H9 (cell line): Measurements from ENCODE around the gene MYO18B. TPM values are rescaled to one million over a fixed set of nuclear protein-coding genes. Genes with fewer than 3 reads are reported as not detected.

Experiments used
- DNase-seq: peaks from one replicate; pipeline ENCODE4 v3.0.0-alpha.2; 2017
- H2AFZ ChIP-seq: one replicate; pipeline ENCODE4 v1.6.1; 2013; ENCODE audit warnings: mild to moderate bottlenecking, low read length, control low read depth, moderate library complexity
- H2AK5ac ChIP-seq: 2 replicates; pipeline ENCODE4 v1.6.1; 2013; ENCODE audit warnings: low read length, control low read depth, mixed read lengths; ENCODE audit not compliant: insufficient read length
- H2BK120ac ChIP-seq: one replicate; pipeline ENCODE4 v1.6.1; 2013; ENCODE audit warnings: low read depth, mild to moderate bottlenecking, low read length, control low read depth, inconsistent platforms; ENCODE audit not compliant: poor library complexity, severe bottlenecking
- H2BK12ac ChIP-seq: 2 replicates; pipeline ENCODE4 v1.6.1; 2013; ENCODE audit warnings: low read length, control low read depth, mixed read lengths, low read depth; ENCODE audit not compliant: insufficient read length
- H2BK15ac ChIP-seq: 2 replicates; pipeline ENCODE4 v1.6.1; 2013; ENCODE audit warnings: low read depth, low read length, control low read depth
- H2BK20ac ChIP-seq: one replicate; pipeline ENCODE4 v1.6.1; 2013; ENCODE audit warnings: low read depth, mild to moderate bottlenecking, low read length, control low read depth, inconsistent platforms; ENCODE audit not compliant: poor library complexity, severe bottlenecking
- H2BK5ac ChIP-seq: 2 replicates; pipeline ENCODE4 v1.6.1; 2013; ENCODE audit warnings: low read length, control low read depth, mixed read lengths; ENCODE audit not compliant: insufficient read length
- H3K14ac ChIP-seq: 2 replicates; pipeline ENCODE4 v1.6.1; 2013; ENCODE audit warnings: low read length, control low read depth; ENCODE audit not compliant: insufficient read depth
- H3K18ac ChIP-seq: 2 replicates; pipeline ENCODE4 v1.6.1; 2013; ENCODE audit warnings: low read depth, mild to moderate bottlenecking, mixed read lengths, low read length, control low read depth; ENCODE audit not compliant: insufficient read length
- H3K23ac ChIP-seq: 2 replicates; pipeline ENCODE4 v1.6.1; 2013; ENCODE audit warnings: low read length, control low read depth, mixed read lengths, low read depth; ENCODE audit not compliant: insufficient read length
- H3K23me2 ChIP-seq: 2 replicates; pipeline ENCODE4 v1.6.1; 2013; ENCODE audit warnings: low read depth, mild to moderate bottlenecking, mixed read lengths, low read length, control low read depth; ENCODE audit not compliant: insufficient read length, poor library complexity, severe bottlenecking
- H3K27ac ChIP-seq: 2 replicates; pipeline ENCODE4 v1.5.1; 2013; ENCODE audit warnings: low read length, control low read depth, mixed read lengths, low read depth; ENCODE audit not compliant: insufficient read length
- H3K27me3 ChIP-seq: 2 replicates; pipeline ENCODE4 v1.6.1; 2013; ENCODE audit warnings: low read length, control low read depth, inconsistent platforms; ENCODE audit not compliant: insufficient read depth
- H3K4ac ChIP-seq: 2 replicates; pipeline ENCODE4 v1.6.1; 2013; ENCODE audit warnings: low read depth, mild to moderate bottlenecking, control low read depth, inconsistent platforms, low read length, moderate library complexity
- H3K4me1 ChIP-seq: 2 replicates; pipeline ENCODE4 v1.6.1; 2013; ENCODE audit warnings: low read length, control low read depth, inconsistent platforms; ENCODE audit not compliant: insufficient read depth
- H3K4me2 ChIP-seq: 2 replicates; pipeline ENCODE4 v1.6.1; 2013; ENCODE audit warnings: low read length, control low read depth, mixed read lengths; ENCODE audit not compliant: insufficient read length, insufficient read depth
- H3K56ac ChIP-seq: 2 replicates; pipeline ENCODE4 v1.6.1; 2013; ENCODE audit warnings: low read depth, mild to moderate bottlenecking, mixed read lengths, low read length, control low read depth; ENCODE audit not compliant: insufficient read length
- H3K79me1 ChIP-seq: 2 replicates; pipeline ENCODE4 v1.6.1; 2013; ENCODE audit warnings: low read depth, mild to moderate bottlenecking, moderate library complexity, low read length, control low read depth, inconsistent platforms; ENCODE audit not compliant: insufficient read depth, poor library complexity, severe bottlenecking
- H3K79me2 ChIP-seq: 2 replicates; pipeline ENCODE4 v1.6.1; 2013; ENCODE audit warnings: low read length, control low read depth, inconsistent platforms; ENCODE audit not compliant: insufficient read depth
- H3K9ac ChIP-seq: 2 replicates; pipeline ENCODE4 v1.6.1; 2013; ENCODE audit warnings: low read length, control low read depth, mixed read lengths; ENCODE audit not compliant: insufficient read length; ENCODE audit errors: extremely low read depth
- H3K9me3 ChIP-seq: one replicate; pipeline ENCODE4 v1.6.1; 2013; ENCODE audit warnings: low read depth, low read length, inconsistent platforms; ENCODE audit not compliant: control insufficient read depth
- H3T11ph ChIP-seq: one replicate; pipeline ENCODE4 v1.6.1; 2013; ENCODE audit warnings: mild to moderate bottlenecking, low read length, control low read depth, inconsistent platforms
- H4K20me1 ChIP-seq: one replicate; pipeline ENCODE4 v1.6.1; 2013; ENCODE audit not compliant: control insufficient read depth, insufficient read length, insufficient read depth
- H4K5ac ChIP-seq: 2 replicates; pipeline ENCODE4 v1.6.1; 2013; ENCODE audit warnings: low read depth, mild to moderate bottlenecking, mixed read lengths, low read length, control low read depth; ENCODE audit not compliant: insufficient read length
- H4K8ac ChIP-seq: replicated peaks from 2 replicates; pipeline ENCODE4 v1.6.1; 2013; ENCODE audit warnings: low read length, control low read depth, mixed read lengths, low read depth; ENCODE audit not compliant: insufficient read length
- H4K91ac ChIP-seq: 2 replicates; pipeline ENCODE4 v1.6.1; 2013; ENCODE audit warnings: low read depth, mild to moderate bottlenecking, moderate library complexity, mixed read lengths, low read length, control low read depth; ENCODE audit not compliant: insufficient read length
- H3K27ac Mint-ChIP-seq, 3 experiments: 2 replicates in 2 of 3; 3 replicates in 1 of 3; pipeline ENCODE4 v1.8.0; 2020 to 2021; ENCODE audit warnings: mixed read lengths in 3 of 3, mild to moderate bottlenecking in 1 of 3, moderate library complexity in 1 of 3
- H3K27me3 Mint-ChIP-seq: 2 replicates; pipeline ENCODE4 v1.8.0; 2021; ENCODE audit warnings: low read depth, mild to moderate bottlenecking, moderate library complexity, mixed read lengths
- H3K36me3 Mint-ChIP-seq, 3 experiments: 2 replicates in 2 of 3; 3 replicates in 1 of 3; pipeline ENCODE4 v1.8.0; 2020 to 2021; ENCODE audit warnings: low read depth in 3 of 3, mixed read lengths in 3 of 3; ENCODE audit not compliant: insufficient read depth in 1 of 3
- H3K4me1 Mint-ChIP-seq, 2 experiments: 2 replicates each; pipeline ENCODE4 v1.8.0; 2020; ENCODE audit warnings: mixed read lengths in 2 of 2
- H3K4me3 Mint-ChIP-seq, 2 experiments: 2 replicates in 1 of 2; 3 replicates in 1 of 2; pipeline ENCODE4 v1.8.0; 2020 to 2021; ENCODE audit warnings: mild to moderate bottlenecking in 2 of 2, mixed read lengths in 2 of 2, moderate library complexity in 1 of 2
- H3K9me3 Mint-ChIP-seq, 2 experiments: 2 replicates in 1 of 2; 3 replicates in 1 of 2; pipeline ENCODE4 v1.8.0; 2020; ENCODE audit warnings: mild to moderate bottlenecking in 2 of 2, mixed read lengths in 2 of 2, moderate library complexity in 1 of 2
- WGBS: extraction: QIAGEN DNeasy Blood & Tissue Kit; methylation state at CpG from one replicate; pipeline ENCODE4 v1.1.7; 2013; ENCODE audit warnings: missing lambda C conversion rate, low lambda C conversion rate, mixed read lengths; ENCODE audit not compliant: insufficient read length; ENCODE audit errors: extremely low coverage; 5-methylcytosine and 5-hydroxymethylcytosine counted together
- total RNA-seq: library from RNA; stranded (reverse); gene quantifications from 2 replicates; pipeline ENCODE4 v1.2.1, GENCODE V29; 2021
- TF ChIP-seq, protein P1 (sequence below): fragments of 200-600 bp; sonication (generic); conservative IDR thresholded peaks from 3 replicates; pipeline ENCODE4 v1.8.0; 2021; ENCODE audit warnings: antibody characterized with exemption, mild to moderate bottlenecking

Gene MYO18B
- total RNA-seq, 1 experiment from 2014 or later = 0.46 TPM

DNA sequence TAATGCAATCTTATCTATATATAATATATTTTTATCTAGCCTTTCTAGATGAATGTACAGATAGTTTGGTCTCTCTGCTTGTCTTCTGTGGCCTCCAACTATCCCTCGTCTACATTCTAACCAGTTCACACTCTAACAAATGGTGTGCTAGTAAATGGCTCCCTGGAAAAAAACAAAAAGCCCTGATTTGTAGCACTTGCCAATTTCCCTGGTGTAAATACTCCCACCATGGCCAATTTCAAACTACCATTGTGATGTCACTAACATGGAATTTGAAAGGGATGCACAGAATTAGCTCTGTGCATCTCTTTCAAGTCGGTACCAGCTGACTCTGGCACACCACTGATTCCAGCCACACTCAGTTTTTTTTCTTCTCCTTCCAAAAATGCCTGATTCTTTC, 154.6 kb downstream of the MYO18B start:
- no peak overlapping the region for H2BK20ac ChIP-seq
- no peak overlapping the region for H4K5ac ChIP-seq
- Mint-ChIP-seq H3K4me3 (no peak overlapping the region), H3K9me3 (no peaks in the 10 kb centered on the region), H3K36me3 (no peaks in the 10 kb centered on the region), H3K27me3 (peaks cover 11% of the 10 kb centered on the region), H3K27ac (no peak overlapping the region), H3K4me1 (peaks cover 0 to 2% of the 10 kb centered on the region in 2 experiments; a peak in 1 of 4 replicates)
- no peak overlapping the region for H3K4ac ChIP-seq
- H3K4me2 ChIP-seq = no peak overlapping the region
- H3K9ac ChIP-seq = no peak overlapping the region
- H2BK15ac ChIP-seq = no peak overlapping the region
- no CpG with 5 or more reads among the region's 2 CpGs for WGBS
- no peak overlapping the region for H2BK12ac ChIP-seq
- H3K27me3 ChIP-seq = no peaks in the 10 kb centered on the region
- H3K56ac ChIP-seq = no peak overlapping the region
- no peak overlapping the region for H3T11ph ChIP-seq
- H3K79me2 ChIP-seq = no peaks in the 10 kb centered on the region
- DNase-seq = no peak
- H3K27ac ChIP-seq = no peak overlapping the region
- H4K20me1 ChIP-seq = no peaks in the 10 kb centered on the region
- no peak overlapping the region for H4K8ac ChIP-seq
- H2BK5ac ChIP-seq = no peak overlapping the region
- H3K4me1 ChIP-seq = no peaks in the 10 kb centered on the region
- H3K23ac ChIP-seq = no peak overlapping the region
- H2BK120ac ChIP-seq = no peak overlapping the region
- no peaks in the 10 kb centered on the region for H3K9me3 ChIP-seq
- no peak overlapping the region for H2AK5ac ChIP-seq
- TF ChIP-seq, protein P1, sequence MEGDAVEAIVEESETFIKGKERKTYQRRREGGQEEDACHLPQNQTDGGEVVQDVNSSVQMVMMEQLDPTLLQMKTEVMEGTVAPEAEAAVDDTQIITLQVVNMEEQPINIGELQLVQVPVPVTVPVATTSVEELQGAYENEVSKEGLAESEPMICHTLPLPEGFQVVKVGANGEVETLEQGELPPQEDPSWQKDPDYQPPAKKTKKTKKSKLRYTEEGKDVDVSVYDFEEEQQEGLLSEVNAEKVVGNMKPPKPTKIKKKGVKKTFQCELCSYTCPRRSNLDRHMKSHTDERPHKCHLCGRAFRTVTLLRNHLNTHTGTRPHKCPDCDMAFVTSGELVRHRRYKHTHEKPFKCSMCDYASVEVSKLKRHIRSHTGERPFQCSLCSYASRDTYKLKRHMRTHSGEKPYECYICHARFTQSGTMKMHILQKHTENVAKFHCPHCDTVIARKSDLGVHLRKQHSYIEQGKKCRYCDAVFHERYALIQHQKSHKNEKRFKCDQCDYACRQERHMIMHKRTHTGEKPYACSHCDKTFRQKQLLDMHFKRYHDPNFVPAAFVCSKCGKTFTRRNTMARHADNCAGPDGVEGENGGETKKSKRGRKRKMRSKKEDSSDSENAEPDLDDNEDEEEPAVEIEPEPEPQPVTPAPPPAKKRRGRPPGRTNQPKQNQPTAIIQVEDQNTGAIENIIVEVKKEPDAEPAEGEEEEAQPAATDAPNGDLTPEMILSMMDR = no peak
- H3K79me1 ChIP-seq = no peaks in the 10 kb centered on the region
- H3K18ac ChIP-seq = no peak overlapping the region
- no peak overlapping the region for H2AFZ ChIP-seq
- H4K91ac ChIP-seq = no peak overlapping the region
- H3K23me2 ChIP-seq = no peaks in the 10 kb centered on the region
- no peak overlapping the region for H3K14ac ChIP-seq
